DOHH2 (cell line): Measurements from ENCODE around the gene JADE3.

Experiments
- H3F3A ChIP-seq: fragments of 200-600 bp; sonication (generic), shearing (Covaris generic); 2 replicates; pipeline ENCODE4 v1.6.0; 2016; ENCODE audit warnings: antibody characterized with exemption, mild to moderate bottlenecking; ENCODE audit not compliant: control insufficient read depth, insufficient read depth
- H3K27ac ChIP-seq: fragments of 200-600 bp; sonication (generic); 2 replicates; pipeline ENCODE4 v1.5.1; 2014; ENCODE audit warnings: low read depth, mild to moderate bottlenecking, low read length, moderate library complexity
- H3K27me3 ChIP-seq: fragments of 200-600 bp; sonication (generic); 2 replicates; pipeline ENCODE4 v1.6.1; 2014; ENCODE audit warnings: mild to moderate bottlenecking, low read length, mixed read lengths; ENCODE audit not compliant: control insufficient read depth
- H3K36me3 ChIP-seq: fragments of 200-600 bp; sonication (generic); 2 replicates; pipeline ENCODE4 v1.6.1; 2014; ENCODE audit warnings: mild to moderate bottlenecking, low read length, moderate library complexity, mixed read lengths; ENCODE audit not compliant: control insufficient read depth
- H3K4me1 ChIP-seq: fragments of 200-600 bp; sonication (generic); 2 replicates; pipeline ENCODE4 v1.6.1; 2014; ENCODE audit warnings: mild to moderate bottlenecking, low read length, mixed read lengths; ENCODE audit not compliant: control insufficient read depth
- H3K4me2 ChIP-seq: fragments of 200-600 bp; sonication (generic); 2 replicates; pipeline ENCODE4 v1.6.0; 2014; ENCODE audit warnings: mild to moderate bottlenecking, low read length, moderate library complexity
- H3K4me3 ChIP-seq: fragments of 200-600 bp; sonication (generic); 2 replicates; pipeline ENCODE4 v1.5.1; 2014; ENCODE audit warnings: mild to moderate bottlenecking, low read length, mixed read lengths
- H3K79me2 ChIP-seq: fragments of 200-600 bp; sonication (generic); 2 replicates; pipeline ENCODE4 v1.6.1; 2014; ENCODE audit warnings: mild to moderate bottlenecking, low read length, mixed read lengths; ENCODE audit not compliant: control insufficient read depth
- H3K9me2 ChIP-seq: fragments of 200-600 bp; sonication (generic); replicated peaks from 2 replicates; pipeline ENCODE4 v1.6.1; 2014; ENCODE audit warnings: mild to moderate bottlenecking, low read length, mixed read lengths; ENCODE audit not compliant: control insufficient read depth
- H3K9me3 ChIP-seq: fragments of 200-600 bp; sonication (generic); 2 replicates; pipeline ENCODE4 v1.6.1; 2014; ENCODE audit warnings: antibody characterized with exemption, low read length, mixed read lengths; ENCODE audit not compliant: control insufficient read depth, insufficient read depth
- H4K20me1 ChIP-seq: fragments of 200-600 bp; sonication (generic); 2 replicates; pipeline ENCODE4 v1.6.0; 2014; ENCODE audit warnings: low read depth, mild to moderate bottlenecking, antibody characterized with exemption, low read length, moderate library complexity; ENCODE audit not compliant: control insufficient read depth, insufficient read depth
- CTCF ChIP-seq: fragments of 200-600 bp; sonication (generic); IDR thresholded peaks from one replicate; pipeline ENCODE4 v1.5.1; 2014; ENCODE audit warnings: antibody characterized with exemption, mild to moderate bottlenecking, low read depth, low read length; ENCODE audit not compliant: poor library complexity, severe bottlenecking
- EZH2phosphoT487 ChIP-seq: fragments of 200-600 bp; sonication (generic); IDR thresholded peaks from 2 replicates; pipeline ENCODE4 v1.6.1; 2017; ENCODE audit warnings: borderline replicate concordance, mild to moderate bottlenecking, antibody characterized with exemption, low read length, moderate library complexity, mixed read lengths

JADE3 gene

GRCh38 chrX:47059142-47059874 is 147.1 kb downstream of the JADE3 start:
- Histone ChIP-seq H3K4me2 (no peak overlapping the region), H3F3A (no peaks in the 10 kb centered on the region), H3K36me3 (no peaks in the 10 kb centered on the region), H3K27ac (no peak overlapping the region), H3K4me3 (no peak overlapping the region), H3K9me2 (no peaks in the 10 kb centered on the region), H3K27me3 (no peaks in the 10 kb centered on the region), H3K9me3 (no peaks in the 10 kb centered on the region), H4K20me1 (no peaks in the 10 kb centered on the region), H3K79me2 (no peaks in the 10 kb centered on the region), H3K4me1 (no peaks in the 10 kb centered on the region)
- TF ChIP-seq EZH2phosphoT487 (no peak), CTCF (no peak)

- no peaks in the 10 kb centered on the region for H3K79me2 ChIP-seq
- H3K27ac ChIP-seq: no peak overlapping the region
- no peaks in the 10 kb centered on the region for H3K27me3 ChIP-seq
- H3K4me2 ChIP-seq: no peak overlapping the region
- H3K36me3 ChIP-seq: no peaks in the 10 kb centered on the region
- H3K4me3 ChIP-seq: no peak overlapping the region
- no peaks in the 10 kb centered on the region for H3K9me2 ChIP-seq
- H3F3A ChIP-seq: no peaks in the 10 kb centered on the region
- H3K4me1 ChIP-seq: no peaks in the 10 kb centered on the region
- H3K9me3 ChIP-seq: no peaks in the 10 kb centered on the region
- TF ChIP-seq EZH2phosphoT487: no peak
- no peak for TF ChIP-seq CTCF
- no peaks in the 10 kb centered on the region for H4K20me1 ChIP-seq
These were observed 148.5 kb downstream of the JADE3 start for GRCh38 chrX:47060708-47061107.

GRCh38 chrX:47061238-47061919 is 149.2 kb downstream of the JADE3 start:
- H3K36me3 ChIP-seq: no peaks in the 10 kb centered on the region
- no peak overlapping the region for H3K27ac ChIP-seq
- no peaks in the 10 kb centered on the region for H3K79me2 ChIP-seq
- H3K4me3 ChIP-seq: no peak overlapping the region
- H4K20me1 ChIP-seq: no peaks in the 10 kb centered on the region
- TF ChIP-seq CTCF: no peak
- H3K9me3 ChIP-seq: no peaks in the 10 kb centered on the region
- H3K4me1 ChIP-seq: no peaks in the 10 kb centered on the region
- H3K9me2 ChIP-seq: no peaks in the 10 kb centered on the region
- H3K27me3 ChIP-seq: no peaks in the 10 kb centered on the region
- no peaks in the 10 kb centered on the region for H3F3A ChIP-seq
- H3K4me2 ChIP-seq: no peak overlapping the region
